Muscle layer of colon (tissue), 2 donors: ENCODE measurements around the gene NAV1.

Experiments
- H3K27ac ChIP-seq: one replicate; pipeline ENCODE4 v1.7.0; 2013; ENCODE audit warnings: low read depth, mild to moderate bottlenecking, low read length, moderate library complexity
- H3K27me3 ChIP-seq, 2 donors: one replicate each; pipeline ENCODE4 v1.7.0; 2013; ENCODE audit warnings: low read length in 2 of 2, mild to moderate bottlenecking in 2 of 2; ENCODE audit not compliant: insufficient read depth in 2 of 2, control insufficient read depth in 1 of 2
- H3K36me3 ChIP-seq: one replicate; pipeline ENCODE4 v1.7.0; 2013; ENCODE audit warnings: mild to moderate bottlenecking, low read length; ENCODE audit not compliant: insufficient read depth
- H3K4me1 ChIP-seq: one replicate; pipeline ENCODE4 v1.7.0; 2013; ENCODE audit warnings: mild to moderate bottlenecking, low read length; ENCODE audit not compliant: insufficient read depth
- H3K4me3 ChIP-seq, 2 donors: one replicate each; pipeline ENCODE4 v1.7.0; 2013; ENCODE audit warnings: low read length in 2 of 2, low read depth in 1 of 2, mild to moderate bottlenecking in 1 of 2, moderate library complexity in 1 of 2
- H3K9ac ChIP-seq: one replicate; pipeline ENCODE4 v1.7.0; 2013; ENCODE audit warnings: low read length
- H3K9me3 ChIP-seq: one replicate; pipeline ENCODE4 v1.7.0; 2013; ENCODE audit warnings: mild to moderate bottlenecking, low read length
- donor health status: abdominal sarcoma.
- donor health status: Adenocarcinoma of cecum.

Gene NAV1

GRCh38 chr1:201554789-201555592, 16.1 kb downstream of the NAV1 start:
- no peaks in the 10 kb centered on the region for H3K9me3 ChIP-seq
- no peaks in the 10 kb centered on the region for H3K36me3 ChIP-seq
- no peak overlapping the region for H3K9ac ChIP-seq
- H3K4me3 ChIP-seq, result no peak overlapping the region
- H3K4me1 ChIP-seq, result peaks cover 62% of the 10 kb centered on the region
- no peak overlapping the region for H3K27ac ChIP-seq
- no peaks in the 10 kb centered on the region for H3K27me3 ChIP-seq

GRCh38 chr1:201555593-201555945, 16.6 kb downstream of the NAV1 start:
- Histone ChIP-seq H3K4me3 (no peak overlapping the region), H3K27ac (no peak overlapping the region), H3K4me1 (peaks cover 67% of the 10 kb centered on the region), H3K27me3 (no peaks in the 10 kb centered on the region), H3K9me3 (no peaks in the 10 kb centered on the region), H3K9ac (no peak overlapping the region), H3K36me3 (no peaks in the 10 kb centered on the region)

- H3K4me1 ChIP-seq, result peaks cover 67% of the 10 kb centered on the region
- H3K27me3 ChIP-seq, result no peaks in the 10 kb centered on the region
Measured at GRCh38 chr1:201556841-201557571, 18.1 kb downstream of the NAV1 start.

GRCh38 chr1:201557572-201557958, 18.6 kb downstream of the NAV1 start:
- no peak overlapping the region for H3K27ac ChIP-seq

More at GRCh38 chr1:201556841-201557571, 18.1 kb downstream of the NAV1 start:
- Histone ChIP-seq H3K9ac (no peak overlapping the region), H3K4me3 (no peak overlapping the region), H3K36me3 (no peaks in the 10 kb centered on the region), H3K27ac (peak overlapping the region; percentile 4), H3K9me3 (no peaks in the 10 kb centered on the region)

GRCh38 chr1:201559679-201560162, 20.8 kb downstream of the NAV1 start:
- H3K27ac ChIP-seq, result peak overlapping the region; percentile 35
- H3K27me3 ChIP-seq, result no peaks in the 10 kb centered on the region
- peaks cover 59% of the 10 kb centered on the region for H3K4me1 ChIP-seq
- no peaks in the 10 kb centered on the region for H3K9me3 ChIP-seq
- H3K9ac ChIP-seq, result no peak overlapping the region
- H3K36me3 ChIP-seq, result no peaks in the 10 kb centered on the region
- H3K4me3 ChIP-seq, result no peak overlapping the region

More at GRCh38 chr1:201557572-201557958, 18.6 kb downstream of the NAV1 start:
- no peaks in the 10 kb centered on the region for H3K36me3 ChIP-seq
- no peak overlapping the region for H3K4me3 ChIP-seq
- H3K9me3 ChIP-seq, result no peaks in the 10 kb centered on the region
- H3K4me1 ChIP-seq, result peaks cover 67% of the 10 kb centered on the region
- no peaks in the 10 kb centered on the region for H3K27me3 ChIP-seq
- no peak overlapping the region for H3K9ac ChIP-seq

- H3K9me3 ChIP-seq, result no peaks in the 10 kb centered on the region
- H3K27me3 ChIP-seq, result no peaks in the 10 kb centered on the region
- peaks cover 52% of the 10 kb centered on the region for H3K4me1 ChIP-seq
- no peak overlapping the region for H3K9ac ChIP-seq
- no peaks in the 10 kb centered on the region for H3K36me3 ChIP-seq
- no peak overlapping the region for H3K27ac ChIP-seq
- no peak overlapping the region for H3K4me3 ChIP-seq
Measured at GRCh38 chr1:201560328-201561194, 21.6 kb downstream of the NAV1 start.

- Histone ChIP-seq H3K4me1 (peaks cover 51% of the 10 kb centered on the region), H3K9me3 (no peaks in the 10 kb centered on the region), H3K27me3 (no peaks in the 10 kb centered on the region), H3K27ac (no peak overlapping the region), H3K9ac (no peak overlapping the region), H3K4me3 (no peak overlapping the region), H3K36me3 (no peaks in the 10 kb centered on the region)
Measured at GRCh38 chr1:201561195-201561564, 22.3 kb downstream of the NAV1 start.

- Histone ChIP-seq H3K27me3 (no peaks in the 10 kb centered on the region), H3K9me3 (no peaks in the 10 kb centered on the region), H3K4me3 (no peak overlapping the region), H3K27ac (no peak overlapping the region), H3K4me1 (peaks cover 51% of the 10 kb centered on the region), H3K36me3 (no peaks in the 10 kb centered on the region), H3K9ac (no peak overlapping the region)
Measured at GRCh38 chr1:201561601-201562000, 22.7 kb downstream of the NAV1 start.

GRCh38 chr1:201562257-201562656, 23.3 kb downstream of the NAV1 start:
- peak overlapping the region; percentile 35 for H3K27ac ChIP-seq
- no peaks in the 10 kb centered on the region for H3K9me3 ChIP-seq
- H3K4me1 ChIP-seq, result peaks cover 49% of the 10 kb centered on the region
- H3K9ac ChIP-seq, result peak overlapping the region; percentile 8
- no peaks in the 10 kb centered on the region for H3K36me3 ChIP-seq
- H3K27me3 ChIP-seq, result no peaks in the 10 kb centered on the region
- no peak overlapping the region for H3K4me3 ChIP-seq

GRCh38 chr1:201562659-201563405, 23.9 kb downstream of the NAV1 start:
- no peaks in the 10 kb centered on the region for H3K27me3 ChIP-seq
- H3K27ac ChIP-seq, result peak overlapping the region; percentile 35
- peaks cover 43% of the 10 kb centered on the region for H3K4me1 ChIP-seq
- no peaks in the 10 kb centered on the region for H3K9me3 ChIP-seq
- H3K36me3 ChIP-seq, result no peaks in the 10 kb centered on the region
- no peak overlapping the region for H3K4me3 ChIP-seq
- peak overlapping the region; percentile 8 for H3K9ac ChIP-seq
